Measurements from ENCODE around the gene PPHLN1.

- TF ChIP-seq POLR2A (IDR thresholded peaks at IDR 0.05) (no peak), CTCF (IDR thresholded peaks at IDR 0.05) (no peak)
These were observed 2.1 kb upstream of the PPHLN1 start for GRCh38 chr12:42323856-42324255.
